Thyroid gland (tissue), 4 donors: ENCODE measurements around the gene ZNF658.
"Not testable (repeated sequence)": the region's sequence is repeated elsewhere in the genome, so short reads cannot be mapped to it uniquely, and the experiment has no call there.

Experiments
- POLR2A ChIP-seq, 2 donors: fragments of 450-650 bp; IDR thresholded peaks; one replicate each; pipeline ENCODE4 v1.6.1; 2017; ENCODE audit warnings: antibody characterized with exemption in 2 of 2, mild to moderate bottlenecking in 2 of 2, moderate library complexity in 1 of 2
- TF ChIP-seq, protein P1 (sequence below), 6 experiments: fragments of 200-600 bp in 3 of 6; fragments of 450-650 bp in 3 of 6; sonication (generic) in 3 of 6; IDR thresholded peaks; one replicate each; pipeline ENCODE4 v1.5.1; 2016 to 2019; ENCODE audit warnings: antibody characterized with exemption in 6 of 6, mild to moderate bottlenecking in 2 of 6, inconsistent platforms in 1 of 6, moderate library complexity in 1 of 6

DNA sequence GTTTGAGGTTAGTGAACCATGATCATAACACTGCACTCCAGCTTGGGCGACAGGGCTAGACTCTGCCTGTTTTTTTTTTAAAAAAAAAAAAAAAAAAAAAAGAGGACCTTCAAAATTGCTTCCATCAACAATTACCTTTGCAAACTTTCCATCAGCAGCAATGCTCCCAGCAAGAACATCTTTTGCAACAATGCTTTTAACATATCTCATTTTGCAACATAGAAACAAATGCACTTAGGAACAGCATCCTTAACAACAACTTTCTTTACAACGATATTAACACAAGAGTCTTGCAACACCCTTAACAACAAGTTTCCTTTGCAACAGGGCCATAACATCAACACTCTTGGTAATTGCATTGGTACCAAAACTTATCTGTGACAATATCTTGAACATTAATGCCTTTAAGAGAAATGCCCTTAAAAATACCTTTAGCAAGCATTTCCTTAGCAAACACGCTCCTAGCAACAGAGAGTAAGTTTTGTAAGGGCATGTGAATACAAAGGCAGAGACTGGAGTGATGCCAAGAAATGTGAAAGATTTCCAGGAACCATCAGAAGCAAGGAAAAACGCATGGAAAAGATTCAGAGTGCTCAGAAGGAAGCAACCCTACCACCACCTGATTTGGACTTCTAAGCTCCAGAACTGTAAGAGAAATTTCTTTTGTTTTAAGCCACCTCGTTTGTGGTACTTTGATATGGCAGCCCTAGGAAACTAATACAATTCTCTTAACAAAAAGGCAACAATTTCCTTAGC lies 42.1 kb downstream of the ZNF658 start:
- TF ChIP-seq, protein P1, sequence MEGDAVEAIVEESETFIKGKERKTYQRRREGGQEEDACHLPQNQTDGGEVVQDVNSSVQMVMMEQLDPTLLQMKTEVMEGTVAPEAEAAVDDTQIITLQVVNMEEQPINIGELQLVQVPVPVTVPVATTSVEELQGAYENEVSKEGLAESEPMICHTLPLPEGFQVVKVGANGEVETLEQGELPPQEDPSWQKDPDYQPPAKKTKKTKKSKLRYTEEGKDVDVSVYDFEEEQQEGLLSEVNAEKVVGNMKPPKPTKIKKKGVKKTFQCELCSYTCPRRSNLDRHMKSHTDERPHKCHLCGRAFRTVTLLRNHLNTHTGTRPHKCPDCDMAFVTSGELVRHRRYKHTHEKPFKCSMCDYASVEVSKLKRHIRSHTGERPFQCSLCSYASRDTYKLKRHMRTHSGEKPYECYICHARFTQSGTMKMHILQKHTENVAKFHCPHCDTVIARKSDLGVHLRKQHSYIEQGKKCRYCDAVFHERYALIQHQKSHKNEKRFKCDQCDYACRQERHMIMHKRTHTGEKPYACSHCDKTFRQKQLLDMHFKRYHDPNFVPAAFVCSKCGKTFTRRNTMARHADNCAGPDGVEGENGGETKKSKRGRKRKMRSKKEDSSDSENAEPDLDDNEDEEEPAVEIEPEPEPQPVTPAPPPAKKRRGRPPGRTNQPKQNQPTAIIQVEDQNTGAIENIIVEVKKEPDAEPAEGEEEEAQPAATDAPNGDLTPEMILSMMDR (IDR thresholded peaks at IDR 0.05): not testable (repeated sequence)
- not testable (repeated sequence) for TF ChIP-seq POLR2A (IDR thresholded peaks at IDR 0.05)
